Measurements from ENCODE around the gene TSPAN14. TPM values are rescaled to one million over a fixed set of nuclear protein-coding genes. Genes with fewer than 3 reads are reported as not detected.
A peak's percentile ranks its signal among the peaks of the same experiment; 100 is the strongest.

TSPAN14 gene
- total RNA-seq, 2 donors from 2014 or later = 85.6 TPM

DNA sequence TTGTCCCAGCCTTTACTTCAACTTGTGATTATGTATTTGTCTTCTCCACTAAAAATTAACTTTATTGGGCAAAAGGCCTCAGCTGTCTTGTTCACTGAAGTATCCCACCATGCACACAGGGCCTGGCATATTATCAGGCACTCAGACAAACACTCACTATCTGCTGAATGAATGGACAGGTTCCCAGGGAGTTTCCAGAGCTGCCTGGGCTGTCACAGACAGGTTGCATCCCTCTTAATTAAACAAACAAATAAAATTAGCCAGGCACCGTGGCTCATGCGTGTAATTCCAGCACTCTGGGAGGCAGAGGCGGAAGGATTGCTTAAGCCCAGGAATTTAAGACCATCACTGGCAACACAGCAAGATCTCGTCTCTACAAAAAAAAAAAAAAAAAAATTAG, 1.5 kb upstream of the TSPAN14 start:
- no peak for ATAC-seq
- intact Hi-C loops (cut with DNase I, micrococcal nuclease) = no loop called here
- no peak for DNase-seq

DNA sequence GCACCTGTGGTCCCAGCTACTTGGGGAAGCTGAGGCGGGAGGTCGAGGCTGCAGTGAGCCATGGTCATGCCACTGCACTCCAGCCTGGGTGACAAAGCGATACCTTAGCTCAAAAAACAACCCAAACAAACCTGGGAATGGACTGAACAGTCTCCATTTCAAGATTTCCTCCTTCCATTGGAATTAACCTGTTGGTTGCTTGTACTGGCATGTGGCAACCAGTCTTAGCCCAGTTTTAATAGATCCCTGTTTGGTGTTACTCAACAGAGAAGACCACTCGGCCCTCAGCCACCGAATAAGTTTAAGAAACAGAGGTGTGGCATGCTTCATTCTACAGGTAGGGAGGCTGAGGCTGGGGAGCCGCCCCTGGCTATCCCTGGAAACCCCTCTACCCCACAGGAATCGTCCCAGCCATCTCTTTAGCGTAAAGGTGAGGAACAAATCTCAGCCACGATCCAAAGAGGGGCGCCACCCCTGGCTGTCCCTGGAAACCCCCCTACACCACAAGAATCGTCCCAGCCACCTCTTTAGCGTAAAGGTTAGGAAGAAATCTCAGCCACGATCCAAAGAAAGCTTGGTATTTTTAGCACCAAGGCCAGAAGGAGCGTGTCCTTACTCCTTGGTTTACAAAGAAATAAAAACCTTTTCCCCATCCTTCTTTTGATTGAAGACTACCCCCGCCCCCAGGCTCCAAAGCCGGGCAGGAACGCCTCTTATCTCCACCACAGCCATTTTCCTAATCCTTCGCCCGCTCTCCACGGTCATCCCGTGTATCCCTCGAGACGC, 861 bp upstream of the TSPAN14 start:
- intact Hi-C loops (cut with DNase I, micrococcal nuclease) = no loop called here
- peak in 1 of 2 donors; percentile 27 for DNase-seq

DNA sequence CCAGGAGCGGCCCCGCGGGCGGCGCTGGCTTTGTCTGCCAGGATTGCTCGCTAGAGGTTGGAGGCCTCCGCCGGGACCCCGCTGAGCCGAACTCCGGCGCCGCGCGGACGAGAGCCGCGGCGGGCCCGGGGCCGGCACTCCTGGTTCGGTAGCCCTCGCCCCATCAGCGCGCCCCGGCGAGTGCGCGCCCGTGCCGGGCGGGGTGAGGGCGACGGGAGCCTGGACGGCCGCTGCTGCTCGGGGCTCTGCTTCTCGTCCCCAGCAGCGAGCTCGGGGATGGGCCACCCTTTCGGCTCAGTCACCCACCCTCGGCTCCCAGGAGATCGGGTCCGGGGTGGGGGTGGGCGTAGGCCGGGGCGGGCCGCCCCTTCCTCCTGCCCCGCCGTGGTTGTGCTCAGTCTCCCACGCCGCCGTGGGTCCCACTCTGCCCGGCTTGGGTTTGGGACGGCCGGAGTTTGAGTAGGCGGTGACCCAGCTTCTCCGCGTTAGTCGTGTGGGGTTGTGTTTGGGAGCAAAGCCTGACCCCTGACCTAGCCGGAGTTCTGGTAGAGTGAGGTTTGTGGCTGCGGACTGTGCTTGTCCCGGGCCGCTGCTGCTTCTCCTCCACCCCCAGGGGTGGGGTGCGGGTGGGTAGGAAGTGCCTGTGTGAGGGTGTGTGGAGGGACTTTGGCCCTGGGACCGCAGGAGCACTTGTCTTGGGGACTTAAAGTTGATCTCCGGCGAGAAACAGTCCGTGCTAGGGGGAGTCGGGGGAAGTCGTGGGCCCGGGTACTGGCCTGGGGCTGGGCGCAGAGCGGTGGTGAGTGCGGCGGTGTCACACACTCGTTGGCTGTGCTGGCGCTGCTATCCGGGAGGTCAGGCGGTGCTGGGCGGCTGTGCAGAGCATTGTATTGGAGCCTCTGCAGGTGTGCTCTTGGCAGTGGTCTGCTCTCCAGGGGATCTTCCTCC, 677 bp downstream of the TSPAN14 start:
- intact Hi-C loops (cut with DNase I, micrococcal nuclease) = no loop called here
- DNase-seq (peak; percentile 85), ATAC-seq (peak; percentile 75)

More for the DNA sequence above, 861 bp upstream of the TSPAN14 start:
- no peak for ATAC-seq

GRCh38 chr10:80455461-80456349, 1.6 kb downstream of the TSPAN14 start:
- no peak for ATAC-seq
- DNase-seq = no peak
- intact Hi-C loops (cut with DNase I, micrococcal nuclease) = no loop called here

DNA sequence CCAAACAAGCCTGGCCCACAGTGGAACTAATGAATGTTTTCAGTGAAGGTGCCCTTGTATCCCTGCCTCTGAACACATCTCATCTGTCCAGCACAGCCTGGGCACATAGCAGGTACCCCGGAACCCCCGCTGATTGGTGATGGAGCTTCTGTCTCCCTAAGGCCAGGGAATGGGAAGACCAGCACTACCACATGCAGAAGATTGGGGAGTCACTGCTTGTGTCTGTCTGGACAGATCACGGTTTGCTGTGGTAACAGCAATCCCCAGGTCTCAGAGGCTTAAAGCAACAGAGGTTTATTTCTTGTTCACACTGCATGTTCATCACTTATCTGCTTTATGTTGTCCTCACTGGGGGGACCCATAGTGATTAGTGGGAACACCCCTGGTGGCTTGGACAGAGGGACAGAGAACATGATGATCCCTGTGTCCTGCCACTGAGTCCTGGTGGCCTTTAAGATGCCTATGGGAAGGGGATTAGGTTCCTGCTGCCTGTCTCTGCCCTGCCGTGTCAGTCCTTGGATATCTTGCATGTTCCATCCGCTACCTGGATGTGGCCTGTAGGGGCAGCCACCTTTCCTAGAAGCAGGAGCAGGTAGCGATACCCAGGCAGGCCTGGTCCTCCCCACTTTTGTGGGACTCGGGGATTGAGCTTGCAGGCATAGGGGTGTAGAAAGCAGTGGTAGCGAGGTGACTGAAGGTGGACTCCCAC, 3.6 kb downstream of the TSPAN14 start:
- intact Hi-C loops (cut with DNase I, micrococcal nuclease) = no loop called here
- ATAC-seq (no peak), DNase-seq (peak in 1 of 2 donors; percentile 43)

DNA sequence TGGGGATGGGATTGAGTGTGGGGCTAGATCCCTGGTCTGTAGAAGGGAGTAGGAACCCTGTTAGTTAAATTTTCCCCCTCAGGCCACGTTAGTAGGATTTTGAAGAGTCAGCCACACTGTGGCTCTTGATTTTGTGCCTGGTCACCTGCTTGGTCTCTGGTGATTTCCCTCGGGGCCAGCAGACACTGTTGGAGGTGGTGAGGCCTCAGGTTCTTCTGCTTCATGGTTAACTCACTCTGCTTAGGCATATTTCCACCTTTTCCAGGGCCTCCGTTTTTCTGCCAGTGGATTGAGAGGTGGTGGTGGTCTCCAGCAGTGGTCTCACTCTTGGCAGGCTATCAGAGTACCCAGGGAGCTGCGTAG, 4.1 kb downstream of the TSPAN14 start:
- intact Hi-C loops (cut with DNase I, micrococcal nuclease) = no loop called here
- ATAC-seq (no peak), DNase-seq (no peak)

GRCh38 chr10:80458638-80459037, 4.5 kb downstream of the TSPAN14 start:
- intact Hi-C loops (cut with DNase I, micrococcal nuclease) = no loop called here
- no peak for ATAC-seq
- no peak for DNase-seq

DNA sequence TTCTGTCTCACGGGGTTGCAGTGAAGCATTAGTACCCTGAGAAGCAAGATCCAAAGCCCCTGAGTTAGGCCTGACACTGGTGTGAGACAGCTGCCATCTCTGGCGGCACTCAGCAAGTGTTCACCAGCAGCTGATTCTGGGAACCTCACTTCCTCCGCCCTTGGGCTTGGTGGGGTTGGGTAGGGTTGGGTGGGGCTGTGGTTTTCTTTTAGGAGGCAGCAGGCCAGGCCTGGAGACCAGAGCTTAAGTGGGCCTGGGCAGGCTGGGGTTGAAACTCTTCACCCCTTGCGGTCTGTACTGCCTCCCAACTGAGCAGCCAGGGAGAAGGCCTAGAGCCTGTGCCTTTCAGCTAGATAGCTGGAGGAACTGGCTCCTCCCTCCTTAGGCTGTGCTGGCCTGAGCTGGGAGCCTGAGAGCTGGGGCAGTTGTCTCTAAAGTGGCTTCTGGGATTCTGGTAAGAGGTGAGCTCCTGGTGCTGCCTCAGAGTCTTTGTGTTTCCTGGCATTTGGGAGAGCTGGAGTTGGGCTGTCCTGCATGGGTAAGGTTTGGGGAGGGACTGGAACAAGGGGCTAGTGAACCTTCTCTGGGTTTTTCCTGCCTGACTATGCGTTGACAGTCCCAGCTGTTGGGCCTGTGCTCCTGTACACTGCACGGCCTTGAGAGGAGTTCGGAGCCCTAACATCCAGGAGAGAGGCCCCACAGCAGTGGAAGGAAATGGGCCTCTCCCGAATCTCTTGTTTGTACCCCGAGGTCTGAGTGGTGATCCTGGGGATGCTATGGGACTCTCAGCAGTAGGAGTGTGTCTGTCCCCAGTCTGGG, 5.1 kb downstream of the TSPAN14 start:
- intact Hi-C loops (cut with DNase I, micrococcal nuclease) = no loop called here
- ATAC-seq (peak; percentile 29), DNase-seq (peak; percentile 82 to 84)

GRCh38 chr10:80460399-80461207, 6.5 kb downstream of the TSPAN14 start:
- peak; percentile 81 for ATAC-seq
- intact Hi-C loops (cut with DNase I, micrococcal nuclease) = no loop called here
- DNase-seq = peak; percentile 79 to 92

DNA sequence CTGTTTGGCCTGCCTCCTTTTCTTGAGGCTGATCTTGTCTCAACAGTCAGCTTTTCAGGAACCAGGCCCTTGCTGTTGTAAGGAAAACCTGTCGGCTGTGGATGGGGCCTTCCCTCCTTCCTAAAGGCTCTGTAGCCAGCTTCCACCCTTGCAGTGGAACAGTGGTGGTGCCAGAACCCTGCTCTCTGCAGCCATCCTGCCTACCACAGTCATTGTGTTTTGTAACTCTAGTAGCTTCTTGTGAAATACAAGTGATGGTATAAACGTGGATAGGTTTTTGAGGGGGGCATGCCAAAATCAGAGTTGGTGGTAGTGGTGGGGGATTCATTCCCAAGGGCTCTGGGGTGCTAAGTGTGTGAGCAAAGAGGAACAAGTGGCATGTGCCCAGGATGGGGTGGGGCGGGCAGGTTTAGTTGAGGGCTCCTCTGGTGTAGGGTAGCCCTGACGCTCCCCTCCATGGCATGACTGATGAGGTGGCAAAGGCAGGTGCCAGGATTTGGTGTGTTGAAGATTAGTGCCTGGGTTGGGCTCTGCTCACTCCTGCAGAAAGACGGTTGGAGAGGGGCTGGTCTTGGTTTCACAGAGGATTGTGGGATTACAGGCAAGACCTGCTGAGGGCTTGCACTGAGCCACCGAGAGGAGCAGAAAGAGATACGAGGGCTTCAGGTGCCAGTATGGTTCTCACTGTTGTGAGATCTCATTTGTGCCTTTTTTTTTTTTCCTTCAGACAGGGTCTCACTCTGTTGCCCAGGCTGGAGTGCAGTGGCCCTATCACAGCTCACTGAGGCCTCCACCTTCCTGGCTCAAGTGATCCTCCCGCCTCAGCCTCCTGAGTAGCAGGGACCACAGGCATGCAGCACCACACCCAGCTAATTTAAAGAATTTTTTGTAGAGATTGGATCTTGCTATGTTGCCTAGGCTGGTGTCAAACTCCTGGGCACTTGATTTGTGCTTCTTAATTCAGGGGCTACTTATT, 7.4 kb downstream of the TSPAN14 start:
- DNase-seq = no peak
- intact Hi-C loops (cut with DNase I, micrococcal nuclease) = no loop called here
- peak; percentile 3 for ATAC-seq

- intact Hi-C loops (cut with DNase I, micrococcal nuclease) = no loop called here
- DNase-seq (no peak), ATAC-seq (no peak)
Measured at GRCh38 chr10:80462299-80462980, 8.3 kb downstream of the TSPAN14 start.

- intact Hi-C loops (cut with DNase I, micrococcal nuclease) = no loop called here
- peak; percentile 11 for ATAC-seq
- DNase-seq = no peak
Measured at GRCh38 chr10:80462981-80463741, 9.1 kb downstream of the TSPAN14 start.

DNA sequence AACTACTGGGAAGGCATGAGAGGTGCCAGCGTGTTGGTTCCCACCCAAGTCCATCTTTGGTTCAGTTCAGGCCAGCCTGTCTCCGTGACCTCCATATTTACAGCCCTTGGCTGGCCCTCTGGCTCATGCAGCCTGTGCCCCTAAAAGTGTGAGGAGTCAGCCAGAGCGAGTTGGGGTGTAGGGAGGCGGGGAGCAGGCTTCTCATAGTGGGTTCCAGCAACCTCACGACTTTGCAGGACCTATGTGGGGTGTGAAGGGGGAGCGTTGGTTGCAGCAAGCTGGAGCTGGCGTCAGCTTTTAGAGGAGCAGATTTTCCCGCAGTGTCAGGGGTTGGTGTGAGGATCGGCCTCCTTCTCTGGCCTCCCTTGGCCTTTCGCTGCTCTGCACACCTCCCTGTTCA, 9.8 kb downstream of the TSPAN14 start:
- intact Hi-C loops (cut with DNase I, micrococcal nuclease) = no loop called here
- ATAC-seq (no peak), DNase-seq (no peak)
